Measurements from ENCODE around the gene MROH2A.

DNA sequence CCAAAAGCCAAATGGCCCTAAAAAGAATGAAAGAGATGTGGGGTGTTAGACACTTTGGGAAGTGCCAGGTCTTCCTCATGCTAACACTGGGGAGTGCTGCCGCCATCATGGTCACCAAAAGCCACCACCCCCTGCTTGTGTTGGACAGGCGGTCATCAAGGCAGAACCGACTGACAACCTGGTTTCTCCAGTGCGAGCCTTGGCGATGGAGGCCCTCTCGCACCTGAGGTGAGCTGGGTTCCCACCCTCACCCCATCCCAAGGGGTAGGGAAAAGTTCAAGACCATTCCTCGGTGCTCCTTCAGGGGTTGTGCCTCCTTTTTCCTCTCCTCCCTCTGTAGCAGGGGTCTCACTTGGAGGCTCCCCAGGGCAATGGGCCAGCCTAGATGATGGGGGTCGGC, 33.6 kb downstream of the MROH2A start:
- TF ChIP-seq, protein P1, sequence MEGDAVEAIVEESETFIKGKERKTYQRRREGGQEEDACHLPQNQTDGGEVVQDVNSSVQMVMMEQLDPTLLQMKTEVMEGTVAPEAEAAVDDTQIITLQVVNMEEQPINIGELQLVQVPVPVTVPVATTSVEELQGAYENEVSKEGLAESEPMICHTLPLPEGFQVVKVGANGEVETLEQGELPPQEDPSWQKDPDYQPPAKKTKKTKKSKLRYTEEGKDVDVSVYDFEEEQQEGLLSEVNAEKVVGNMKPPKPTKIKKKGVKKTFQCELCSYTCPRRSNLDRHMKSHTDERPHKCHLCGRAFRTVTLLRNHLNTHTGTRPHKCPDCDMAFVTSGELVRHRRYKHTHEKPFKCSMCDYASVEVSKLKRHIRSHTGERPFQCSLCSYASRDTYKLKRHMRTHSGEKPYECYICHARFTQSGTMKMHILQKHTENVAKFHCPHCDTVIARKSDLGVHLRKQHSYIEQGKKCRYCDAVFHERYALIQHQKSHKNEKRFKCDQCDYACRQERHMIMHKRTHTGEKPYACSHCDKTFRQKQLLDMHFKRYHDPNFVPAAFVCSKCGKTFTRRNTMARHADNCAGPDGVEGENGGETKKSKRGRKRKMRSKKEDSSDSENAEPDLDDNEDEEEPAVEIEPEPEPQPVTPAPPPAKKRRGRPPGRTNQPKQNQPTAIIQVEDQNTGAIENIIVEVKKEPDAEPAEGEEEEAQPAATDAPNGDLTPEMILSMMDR (IDR thresholded peaks at IDR 0.05; ENCODE audit: low read depth, low read length, missing input control) = no peak
- TF ChIP-seq, protein P2, sequence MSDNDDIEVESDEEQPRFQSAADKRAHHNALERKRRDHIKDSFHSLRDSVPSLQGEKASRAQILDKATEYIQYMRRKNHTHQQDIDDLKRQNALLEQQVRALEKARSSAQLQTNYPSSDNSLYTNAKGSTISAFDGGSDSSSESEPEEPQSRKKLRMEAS (IDR thresholded peaks at IDR 0.05) = no peak
- TF ChIP-seq RAD21 (IDR thresholded peaks at IDR 0.05) = no peak
- TF ChIP-seq, protein P3, sequence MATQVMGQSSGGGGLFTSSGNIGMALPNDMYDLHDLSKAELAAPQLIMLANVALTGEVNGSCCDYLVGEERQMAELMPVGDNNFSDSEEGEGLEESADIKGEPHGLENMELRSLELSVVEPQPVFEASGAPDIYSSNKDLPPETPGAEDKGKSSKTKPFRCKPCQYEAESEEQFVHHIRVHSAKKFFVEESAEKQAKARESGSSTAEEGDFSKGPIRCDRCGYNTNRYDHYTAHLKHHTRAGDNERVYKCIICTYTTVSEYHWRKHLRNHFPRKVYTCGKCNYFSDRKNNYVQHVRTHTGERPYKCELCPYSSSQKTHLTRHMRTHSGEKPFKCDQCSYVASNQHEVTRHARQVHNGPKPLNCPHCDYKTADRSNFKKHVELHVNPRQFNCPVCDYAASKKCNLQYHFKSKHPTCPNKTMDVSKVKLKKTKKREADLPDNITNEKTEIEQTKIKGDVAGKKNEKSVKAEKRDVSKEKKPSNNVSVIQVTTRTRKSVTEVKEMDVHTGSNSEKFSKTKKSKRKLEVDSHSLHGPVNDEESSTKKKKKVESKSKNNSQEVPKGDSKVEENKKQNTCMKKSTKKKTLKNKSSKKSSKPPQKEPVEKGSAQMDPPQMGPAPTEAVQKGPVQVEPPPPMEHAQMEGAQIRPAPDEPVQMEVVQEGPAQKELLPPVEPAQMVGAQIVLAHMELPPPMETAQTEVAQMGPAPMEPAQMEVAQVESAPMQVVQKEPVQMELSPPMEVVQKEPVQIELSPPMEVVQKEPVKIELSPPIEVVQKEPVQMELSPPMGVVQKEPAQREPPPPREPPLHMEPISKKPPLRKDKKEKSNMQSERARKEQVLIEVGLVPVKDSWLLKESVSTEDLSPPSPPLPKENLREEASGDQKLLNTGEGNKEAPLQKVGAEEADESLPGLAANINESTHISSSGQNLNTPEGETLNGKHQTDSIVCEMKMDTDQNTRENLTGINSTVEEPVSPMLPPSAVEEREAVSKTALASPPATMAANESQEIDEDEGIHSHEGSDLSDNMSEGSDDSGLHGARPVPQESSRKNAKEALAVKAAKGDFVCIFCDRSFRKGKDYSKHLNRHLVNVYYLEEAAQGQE (IDR thresholded peaks at IDR 0.05) = no peak
- TF ChIP-seq GABPA (IDR thresholded peaks at IDR 0.05 in 1 of 2, conservative IDR thresholded peaks at IDR 0.05 in 1 of 2) = no peak
